SK-N-SH (cell line): ENCODE measurements around the gene MCM3AP. TPM values are rescaled to one million over a fixed set of nuclear protein-coding genes. Genes with fewer than 3 reads are reported as not detected.

Source experiments
- CTCF ChIA-PET: fragments of 300-600, 350-600 bp; formaldehyde crosslinking; extraction: SDS; loops from one replicate; lab custom pipeline; 2021; lab: Yijun Ruan, JAX
- POLR2A ChIA-PET: fragments of 350-600 bp; sonication (Branson Sonifier 250); formaldehyde crosslinking; extraction: SDS; loops from one replicate; lab custom pipeline; 2020; ENCODE audit warnings: antibody characterized with exemption, inconsistent platforms; lab: Yijun Ruan, JAX
- DNase-seq: peaks from one replicate; pipeline ENCODE4 v3.0.0; 2012
- H2AFZ ChIP-seq: fragments of 200-600 bp; sonication (generic); 2 replicates; pipeline ENCODE4 v1.8.1; 2016; ENCODE audit warnings: antibody characterized with exemption, mild to moderate bottlenecking, low read depth
- H3F3A ChIP-seq: fragments of 200-600 bp; sonication (generic); replicated peaks from 2 replicates; pipeline ENCODE3; 2016; ENCODE audit warnings: antibody characterized with exemption, mild to moderate bottlenecking; ENCODE audit not compliant: insufficient read depth
- H3K27ac ChIP-seq, 2 experiments: fragments of 200-500 bp in 1 of 2; fragments of 200-600 bp in 1 of 2; sonication (Bioruptor generic) in 1 of 2; sonication (generic), shearing (Covaris generic) in 1 of 2; 2 replicates each; pipeline versions ENCODE4 v1.5.1 to v1.6.1; 2014 to 2016; ENCODE audit warnings: low read depth in 2 of 2, inconsistent platforms in 1 of 2, low read length in 1 of 2, mild to moderate bottlenecking in 1 of 2, mixed read lengths in 1 of 2
- H3K27me3 ChIP-seq: fragments of 200-600 bp; sonication (generic), shearing (Covaris generic); 2 replicates; pipeline ENCODE4 v1.6.1; 2016; ENCODE audit warnings: mixed run types; ENCODE audit not compliant: insufficient read depth
- H3K36me3 ChIP-seq, 2 experiments: fragments of 200-500 bp in 1 of 2; fragments of 200-600 bp in 1 of 2; sonication (Bioruptor generic) in 1 of 2; sonication (generic) in 1 of 2; replicated peaks in 1 of 2; 2 replicates each; pipeline versions ENCODE3 to v1.5.1; 2014 to 2016; ENCODE audit warnings: low read length in 1 of 2, mild to moderate bottlenecking in 1 of 2; ENCODE audit not compliant: insufficient read depth in 2 of 2, control insufficient read depth in 1 of 2
- H3K4me1 ChIP-seq, 2 experiments: fragments of 200-500 bp in 1 of 2; fragments of 200-600 bp in 1 of 2; sonication (Bioruptor generic) in 1 of 2; sonication (generic), shearing (Covaris generic) in 1 of 2; 2 replicates each; pipeline versions ENCODE4 v1.5.1 to v1.6.1; 2014 to 2016; ENCODE audit warnings: low read depth in 1 of 2, low read length in 1 of 2, mixed run types in 1 of 2; ENCODE audit not compliant: insufficient read depth in 2 of 2, control insufficient read depth in 1 of 2
- H3K4me2 ChIP-seq: fragments of 200-600 bp; sonication (generic), shearing (Covaris generic); 2 replicates; pipeline ENCODE4 v1.6.1; 2017; ENCODE audit warnings: mixed run types
- H3K4me3 ChIP-seq, 2 experiments: fragments of 200-500 bp in 1 of 2; fragments of 200-600 bp in 1 of 2; sonication (Bioruptor generic) in 1 of 2; sonication (generic), shearing (Covaris generic) in 1 of 2; 2 replicates each; pipeline versions ENCODE4 v1.5.1 to v1.8.1; 2014 to 2016; ENCODE audit warnings: low read depth in 2 of 2, inconsistent platforms in 1 of 2, low read length in 1 of 2, mild to moderate bottlenecking in 1 of 2, mixed read lengths in 1 of 2, moderate library complexity in 1 of 2
- H3K79me2 ChIP-seq: fragments of 200-600 bp; sonication (generic); 2 replicates; pipeline ENCODE4 v1.8.1; 2017; ENCODE audit warnings: mild to moderate bottlenecking; ENCODE audit not compliant: insufficient read depth
- H3K9ac ChIP-seq: fragments of 200-600 bp; sonication (generic); 2 replicates; pipeline ENCODE4 v1.6.1; 2017; ENCODE audit warnings: mixed run types
- H3K9me2 ChIP-seq: fragments of 200-600 bp; sonication (generic); 2 replicates; pipeline ENCODE4 v1.6.1; 2017; ENCODE audit warnings: mixed run types
- H3K9me3 ChIP-seq: fragments of 200-600 bp; sonication (generic); 2 replicates; pipeline ENCODE4 v1.6.1; 2017; ENCODE audit warnings: mixed run types, mild to moderate bottlenecking, moderate library complexity
- H4K20me1 ChIP-seq: fragments of 200-600 bp; sonication (generic); 2 replicates; pipeline ENCODE4 v1.6.1; 2017; ENCODE audit warnings: mild to moderate bottlenecking, mixed run types; ENCODE audit not compliant: insufficient read depth
- FOSL2 ChIP-seq: IDR thresholded peaks from 2 replicates; pipeline ENCODE4 v1.4.0; 2012; ENCODE audit warnings: low read depth, mild to moderate bottlenecking, moderate library complexity, borderline replicate concordance
- FOXM1 ChIP-seq: IDR thresholded peaks from 2 replicates; pipeline ENCODE4 v1.4.0; 2012; ENCODE audit warnings: low read depth, mild to moderate bottlenecking
- GABPA ChIP-seq: IDR thresholded peaks from 2 replicates; pipeline ENCODE4 v1.4.0; 2012; ENCODE audit warnings: low read depth, mild to moderate bottlenecking
- JUND ChIP-seq: IDR thresholded peaks from 2 replicates; pipeline ENCODE4 v1.4.0; 2012
- MAX ChIP-seq: IDR thresholded peaks from 2 replicates; pipeline ENCODE4 v1.4.0; 2012; ENCODE audit warnings: low read depth
- MEF2A ChIP-seq: IDR thresholded peaks from 2 replicates; pipeline ENCODE4 v1.4.0; 2012; ENCODE audit warnings: low read depth, borderline replicate concordance
- NFIC ChIP-seq: IDR thresholded peaks from 2 replicates; pipeline ENCODE4 v1.4.0; 2012; ENCODE audit warnings: borderline replicate concordance
- NRF1 ChIP-seq: IDR thresholded peaks from 2 replicates; pipeline ENCODE4 v1.6.1; 2012; ENCODE audit warnings: low read depth, mild to moderate bottlenecking, low read length
- POLR2AphosphoS5 ChIP-seq: IDR thresholded peaks from 2 replicates; pipeline ENCODE4 v1.6.1; 2012; ENCODE audit warnings: low read depth, low read length
- REST ChIP-seq: IDR thresholded peaks from 2 replicates; pipeline ENCODE4 v1.6.1; 2012; ENCODE audit warnings: mild to moderate bottlenecking, low read depth, low read length, moderate library complexity
- RXRA ChIP-seq: IDR thresholded peaks from 2 replicates; pipeline ENCODE4 v1.4.0; 2012; ENCODE audit warnings: low read depth, mild to moderate bottlenecking, borderline replicate concordance
- SIN3A ChIP-seq: IDR thresholded peaks from 2 replicates; pipeline ENCODE4 v1.6.1; 2012; ENCODE audit warnings: low read depth, mild to moderate bottlenecking, low read length, moderate library complexity, borderline replicate concordance
- SMC3 ChIP-seq: IDR thresholded peaks from 2 replicates; pipeline ENCODE4 v1.6.1; 2012; ENCODE audit warnings: low read depth, low read length, improper control_type of control experiment
- TAF1 ChIP-seq: IDR thresholded peaks from 2 replicates; pipeline ENCODE4 v1.6.1; 2012; ENCODE audit warnings: low read depth, mild to moderate bottlenecking, low read length, moderate library complexity, borderline replicate concordance
- TEAD4 ChIP-seq: IDR thresholded peaks from 2 replicates; pipeline ENCODE4 v1.4.0; 2012; ENCODE audit warnings: mild to moderate bottlenecking, borderline replicate concordance; ENCODE audit not compliant: insufficient read depth
- USF1 ChIP-seq: IDR thresholded peaks from 2 replicates; pipeline ENCODE4 v1.4.0; 2012; ENCODE audit warnings: low read depth, borderline replicate concordance
- WGBS: methylation state at CpG from one replicate; pipeline ENCODE4 v1.1.6; 2017; ENCODE audit warnings: low lambda C conversion rate; 5-methylcytosine and 5-hydroxymethylcytosine counted together
- polyA plus RNA-seq, 3 experiments: library from polyadenylated mRNA; depleted of rRNA; stranded (reverse); fragments of >200 nt; gene quantifications; 2 replicates each; pipeline ENCODE4 v1.2.3, GENCODE V29; 2012

The MCM3AP gene
- polyA plus RNA-seq, 1 of the 3 experiments (the other 2 are of a cell fraction) = 42.9 TPM

- H2AFZ ChIP-seq = no peak overlapping the region
- no peak for DNase-seq
- no peak overlapping the region for H3K27ac ChIP-seq
- no peaks in the 10 kb centered on the region for H3K27me3 ChIP-seq
- TF ChIP-seq FOSL2 = no peak
- TF ChIP-seq MAX = no peak
- TF ChIP-seq RXRA = no peak
- no peak for TF ChIP-seq FOXM1
- TF ChIP-seq JUND = no peak
- TF ChIP-seq NRF1 = no peak
- no peak for TF ChIP-seq SIN3A
- TF ChIP-seq USF1 = no peak
- no peak for TF ChIP-seq TAF1
- TF ChIP-seq NFIC = no peak
- no peak for TF ChIP-seq REST
- TF ChIP-seq MEF2A = no peak
- TF ChIP-seq GABPA = no peak
- TF ChIP-seq SMC3 = no peak
- no peak for TF ChIP-seq TEAD4
- no peak for TF ChIP-seq POLR2AphosphoS5
- no peaks in the 10 kb centered on the region for H4K20me1 ChIP-seq
- H3K4me3 ChIP-seq = no peak overlapping the region
- H3K4me2 ChIP-seq = no peak overlapping the region
- ChIA-PET POLR2A (no interaction called here), CTCF (no interaction called here)
- no peak overlapping the region for H3K9ac ChIP-seq
- peaks cover 88% of the 10 kb centered on the region for H3K79me2 ChIP-seq
- WGBS = 99% methylated on average over 8 of the region's 12 CpGs
- 0 out of 4 replicates have a peak, but pooled peaks cover 0 to 9% of the 10 kb centered on the region in 2 experiments for H3K4me1 ChIP-seq
- H3K9me2 ChIP-seq = no peaks in the 10 kb centered on the region
- no peaks in the 10 kb centered on the region for H3K9me3 ChIP-seq
- H3F3A ChIP-seq = peaks cover 16% of the 10 kb centered on the region
- peaks cover 16 to 50% of the 10 kb centered on the region in 2 experiments for H3K36me3 ChIP-seq
Observed at GRCh38 chr21:46334351-46335140, 49.1 kb upstream of the MCM3AP start.
